LNCaP clone FGC (cell line): ENCODE measurements around the gene MTF2.

Experiments
- DNase-seq: peaks from one replicate; pipeline ENCODE4 v3.0.0-alpha.2; 2011; ENCODE audit warnings: low read depth
- H3K4me3 ChIP-seq: 2 replicates; pipeline ENCODE4 v1.5.1; 2011; ENCODE audit warnings: mild to moderate bottlenecking, low read depth, low read length, control low read depth
- TF ChIP-seq, protein P1 (sequence below): IDR thresholded peaks from 2 replicates; pipeline ENCODE4 v1.5.1; 2012; ENCODE audit warnings: mild to moderate bottlenecking; ENCODE audit not compliant: control insufficient read depth, insufficient read depth; ENCODE audit errors: extremely low read depth

MTF2 gene

DNA sequence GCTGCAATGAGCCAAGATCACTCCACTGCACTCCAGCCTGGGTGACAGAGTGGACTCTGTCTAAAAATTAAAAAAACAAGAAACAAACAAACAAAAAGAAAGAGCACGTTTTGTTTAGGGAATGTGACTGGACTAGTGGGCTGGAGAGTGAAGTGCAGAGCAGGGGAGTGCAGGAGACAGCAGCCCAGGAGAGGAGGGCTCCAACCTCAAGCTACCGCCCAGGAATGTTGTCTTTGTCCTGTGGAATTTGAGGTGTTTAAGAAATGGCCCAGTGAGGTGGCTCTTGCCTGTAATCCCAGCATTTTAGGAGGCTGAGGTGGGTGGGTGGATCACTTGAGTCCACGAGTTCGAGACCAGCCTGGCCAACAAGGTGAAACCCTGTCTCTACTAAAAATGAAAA is 42.4 kb upstream of the MTF2 start:
- no peak overlapping the region for H3K4me3 ChIP-seq
- TF ChIP-seq, protein P1, sequence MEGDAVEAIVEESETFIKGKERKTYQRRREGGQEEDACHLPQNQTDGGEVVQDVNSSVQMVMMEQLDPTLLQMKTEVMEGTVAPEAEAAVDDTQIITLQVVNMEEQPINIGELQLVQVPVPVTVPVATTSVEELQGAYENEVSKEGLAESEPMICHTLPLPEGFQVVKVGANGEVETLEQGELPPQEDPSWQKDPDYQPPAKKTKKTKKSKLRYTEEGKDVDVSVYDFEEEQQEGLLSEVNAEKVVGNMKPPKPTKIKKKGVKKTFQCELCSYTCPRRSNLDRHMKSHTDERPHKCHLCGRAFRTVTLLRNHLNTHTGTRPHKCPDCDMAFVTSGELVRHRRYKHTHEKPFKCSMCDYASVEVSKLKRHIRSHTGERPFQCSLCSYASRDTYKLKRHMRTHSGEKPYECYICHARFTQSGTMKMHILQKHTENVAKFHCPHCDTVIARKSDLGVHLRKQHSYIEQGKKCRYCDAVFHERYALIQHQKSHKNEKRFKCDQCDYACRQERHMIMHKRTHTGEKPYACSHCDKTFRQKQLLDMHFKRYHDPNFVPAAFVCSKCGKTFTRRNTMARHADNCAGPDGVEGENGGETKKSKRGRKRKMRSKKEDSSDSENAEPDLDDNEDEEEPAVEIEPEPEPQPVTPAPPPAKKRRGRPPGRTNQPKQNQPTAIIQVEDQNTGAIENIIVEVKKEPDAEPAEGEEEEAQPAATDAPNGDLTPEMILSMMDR: no peak
- DNase-seq: no peak

DNA sequence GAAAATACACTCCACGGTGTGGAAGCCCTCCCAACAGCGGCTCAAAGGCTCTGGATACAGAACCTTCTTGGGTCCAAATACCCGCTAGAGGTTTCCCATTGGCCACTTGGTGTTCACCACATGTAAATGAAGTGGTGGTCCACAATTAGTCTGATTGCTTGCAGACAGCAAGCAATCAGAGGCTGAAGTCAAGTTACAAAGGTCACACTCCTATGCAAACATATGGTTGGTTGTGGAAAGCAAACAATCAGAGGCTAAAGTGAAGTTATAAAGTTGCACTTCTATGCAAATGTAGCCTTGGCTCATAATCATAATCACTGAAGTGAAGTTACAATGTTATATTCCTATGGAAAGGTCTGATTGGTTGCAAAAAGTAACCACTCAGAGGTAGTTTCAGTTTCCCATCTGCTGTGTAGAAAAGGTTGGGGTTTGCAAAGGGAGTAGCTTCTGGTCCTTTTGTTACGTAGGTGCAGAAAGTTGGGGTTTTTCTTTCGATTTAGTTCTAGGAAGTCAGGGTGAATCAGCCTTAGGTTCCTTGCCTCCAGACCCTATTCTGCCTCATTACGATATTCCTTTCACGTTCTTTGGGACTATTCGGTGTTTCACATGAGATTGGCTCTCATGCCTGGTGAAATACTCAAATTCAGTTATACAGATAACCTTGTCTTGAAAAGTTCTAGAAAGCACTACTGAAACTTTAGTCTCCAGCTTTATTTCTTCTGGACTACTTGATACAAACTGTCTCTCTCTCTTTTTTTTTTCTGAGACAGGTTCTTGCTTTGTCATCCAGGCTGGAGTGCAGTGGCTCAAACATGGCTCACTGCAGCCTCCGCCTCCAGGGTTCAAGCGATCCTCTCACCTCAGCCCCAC is 36.7 kb upstream of the MTF2 start:
- no peak overlapping the region for H3K4me3 ChIP-seq
- DNase-seq: no peak
- TF ChIP-seq, protein P1: no peak

DNA sequence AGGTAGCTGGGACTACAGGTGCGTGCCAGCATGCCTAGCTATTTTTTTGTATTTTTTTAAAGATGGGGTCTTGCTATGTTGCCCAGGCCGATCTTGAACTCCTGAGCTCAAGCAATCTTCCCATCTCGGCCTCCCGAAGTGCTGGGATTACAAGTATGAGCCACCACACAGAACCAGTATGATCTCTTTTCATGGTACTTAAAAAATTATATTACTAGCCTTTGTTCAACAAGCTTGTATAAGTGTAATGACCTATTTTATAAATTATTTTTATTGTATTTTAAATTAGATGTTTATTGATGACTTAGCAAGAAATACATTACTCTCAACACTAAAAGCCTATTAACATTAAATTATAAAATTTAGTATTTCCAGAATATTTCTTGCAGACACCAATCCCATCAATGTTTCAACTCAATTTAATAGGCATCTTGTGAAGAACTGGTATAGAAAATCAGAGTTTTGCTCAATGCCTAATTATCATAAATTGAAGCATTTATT is 36.0 kb upstream of the MTF2 start:
- TF ChIP-seq, protein P1: no peak
- H3K4me3 ChIP-seq: no peak overlapping the region
- DNase-seq: no peak

DNA sequence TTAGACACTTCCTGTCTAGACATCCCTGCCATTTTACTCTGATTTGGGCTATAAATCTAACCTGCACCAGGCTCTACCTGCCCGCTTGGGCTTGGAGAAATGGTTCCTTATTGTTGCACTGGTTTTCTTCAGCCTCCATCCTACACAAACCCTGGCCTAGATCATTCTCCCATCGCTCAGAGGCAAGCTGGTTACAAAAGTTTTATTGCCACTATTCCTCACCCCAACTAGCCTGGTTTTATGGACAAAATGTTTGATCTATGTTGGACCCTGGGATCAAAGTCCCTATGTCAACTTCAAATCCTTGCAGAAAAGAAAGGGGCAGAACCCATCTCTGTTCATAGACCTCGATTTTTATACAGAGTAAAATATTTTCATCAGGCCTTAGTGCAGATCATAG is 31.5 kb upstream of the MTF2 start:
- TF ChIP-seq, protein P1: no peak
- no peak for DNase-seq

DNA sequence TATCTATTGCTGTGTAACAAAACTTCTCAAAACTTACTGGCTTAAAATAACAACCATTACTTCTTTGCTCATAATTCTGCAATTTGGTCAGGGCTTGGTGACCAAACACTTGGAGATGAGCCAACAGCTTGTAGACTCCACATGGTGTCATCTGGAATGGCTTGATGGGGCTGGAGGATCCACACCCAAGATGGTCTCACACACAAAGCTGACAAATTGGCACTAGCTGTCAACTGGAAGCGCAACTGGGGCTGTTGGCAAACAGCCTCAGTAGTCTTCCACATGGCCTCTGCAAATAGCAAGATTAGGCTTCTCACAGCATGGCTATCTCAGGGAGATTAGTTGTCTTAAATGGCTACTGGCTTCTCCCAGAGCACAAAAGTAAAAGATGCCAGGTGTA is 27.1 kb upstream of the MTF2 start:
- TF ChIP-seq, protein P1: no peak
- no peak overlapping the region for H3K4me3 ChIP-seq
- DNase-seq: no peak

More for the DNA sequence above, 31.5 kb upstream of the MTF2 start:
- no peak overlapping the region for H3K4me3 ChIP-seq

DNA sequence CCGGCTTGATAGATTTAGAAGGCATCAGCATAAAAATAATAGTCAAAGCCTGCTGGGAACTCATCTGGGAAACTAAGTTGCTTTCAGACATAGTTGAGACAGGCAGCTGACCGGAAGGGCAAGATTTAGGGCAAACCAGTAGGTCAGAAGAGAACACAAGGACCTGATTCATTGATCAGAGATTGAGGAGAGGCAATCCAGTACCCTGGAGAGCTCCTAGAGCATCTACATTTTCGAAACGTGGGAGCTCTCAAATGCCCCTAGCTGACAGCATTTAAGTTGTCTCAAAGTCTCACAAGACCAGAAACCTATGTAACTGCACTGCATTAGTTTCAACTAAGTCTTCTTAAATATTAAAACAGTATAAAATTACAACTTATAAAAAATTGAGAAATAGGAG is 22.9 kb upstream of the MTF2 start:
- no peak for DNase-seq

More for the DNA sequence above, 22.9 kb upstream of the MTF2 start:
- no peak overlapping the region for H3K4me3 ChIP-seq
- TF ChIP-seq, protein P1: no peak
